Measurements from ENCODE around the gene SGCG.

SGCG gene

GRCh38 chr13:23352161-23352560, 171.4 kb downstream of the SGCG start:
- no peak for DNase-seq (ENCODE audit: low spot score)
- no peak for TF ChIP-seq CTCF (IDR thresholded peaks at IDR 0.05; ENCODE audit: extremely low read depth, missing control alignments)

- no peak for TF ChIP-seq CTCF (IDR thresholded peaks at IDR 0.05; ENCODE audit: extremely low read depth, missing control alignments)
- DNase-seq (ENCODE audit: low spot score), result no peak
Observed at GRCh38 chr13:23354520-23354919, 173.7 kb downstream of the SGCG start.

- no peak for TF ChIP-seq CTCF (IDR thresholded peaks at IDR 0.05; ENCODE audit: extremely low read depth, missing control alignments)
- no peak for DNase-seq (ENCODE audit: low spot score)
Observed at GRCh38 chr13:23356368-23356767, 175.6 kb downstream of the SGCG start.

- DNase-seq (ENCODE audit: low spot score), result no peak
- TF ChIP-seq CTCF (IDR thresholded peaks at IDR 0.05; ENCODE audit: extremely low read depth, missing control alignments), result no peak
Observed at GRCh38 chr13:23357349-23357748, 176.6 kb downstream of the SGCG start.

- DNase-seq (ENCODE audit: low spot score), result no peak
- no peak for TF ChIP-seq CTCF (IDR thresholded peaks at IDR 0.05; ENCODE audit: extremely low read depth, missing control alignments)
Observed at GRCh38 chr13:23359882-23360281, 179.1 kb downstream of the SGCG start.

- no peak for DNase-seq (ENCODE audit: low spot score)
- TF ChIP-seq CTCF (IDR thresholded peaks at IDR 0.05; ENCODE audit: extremely low read depth, missing control alignments), result no peak
Observed at GRCh38 chr13:23365652-23366051, 184.9 kb downstream of the SGCG start.

GRCh38 chr13:23367907-23368306, 187.1 kb downstream of the SGCG start:
- TF ChIP-seq CTCF (IDR thresholded peaks at IDR 0.05; ENCODE audit: extremely low read depth, missing control alignments), result no peak
- no peak for DNase-seq (ENCODE audit: low spot score)
